ENCODE data around the gene SLC6A5. TPM values are rescaled to one million over a fixed set of nuclear protein-coding genes. Genes with fewer than 3 reads are reported as not detected.
A peak's percentile ranks its signal among the peaks of the same experiment; 100 is the strongest.

The SLC6A5 gene
- total and polyA plus RNA-seq, 2 of the 8 experiments (the other 6 are each of a cell fraction or from before 2014, with no cell fraction given): not detected

DNA sequence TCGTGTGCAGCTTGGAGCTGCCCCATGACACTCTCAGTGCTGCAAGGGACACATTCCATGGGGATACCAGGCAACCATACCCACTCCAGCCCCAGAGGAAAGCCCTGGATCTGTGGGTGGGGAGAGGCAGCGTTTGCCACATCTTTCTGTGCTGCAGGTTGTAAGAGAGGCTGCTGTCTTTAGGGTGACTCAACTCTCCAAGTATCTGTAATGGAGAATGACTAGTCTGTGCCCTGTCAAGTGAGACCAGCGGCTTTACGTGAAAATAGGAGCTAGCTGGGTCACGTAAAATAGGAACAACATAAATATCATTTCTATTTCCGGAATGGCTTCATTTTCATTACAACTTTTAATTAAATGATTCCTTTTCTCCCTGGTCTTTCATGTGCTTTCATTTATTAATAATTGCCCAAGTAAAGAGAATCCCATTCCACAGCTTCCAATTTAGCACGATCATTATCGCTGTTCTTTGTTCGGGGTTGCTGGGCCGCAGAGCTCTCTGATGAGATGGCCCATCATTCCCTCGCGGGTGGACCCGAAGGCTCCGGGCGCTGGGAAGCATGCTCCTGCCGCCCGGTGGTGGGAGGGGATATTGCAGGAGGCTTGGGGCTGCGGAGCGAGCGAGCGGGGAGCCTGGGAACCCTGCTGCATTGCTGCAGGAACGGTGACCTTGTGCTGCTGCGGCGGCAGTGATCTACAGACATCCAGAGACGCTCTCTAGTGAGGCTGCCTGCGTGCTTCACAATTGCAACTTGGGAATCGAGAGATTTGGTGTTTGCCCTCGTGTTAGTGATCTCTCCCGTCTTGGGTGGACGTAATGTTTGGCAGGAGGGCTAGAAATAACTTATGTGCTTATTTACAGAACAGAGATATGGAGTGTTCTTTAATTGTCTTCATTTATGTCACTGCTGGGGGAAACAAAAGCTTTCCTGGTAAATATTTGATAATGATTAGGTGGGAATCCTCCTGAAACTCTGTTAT, 10.6 kb downstream of the SLC6A5 start (continued):
- TF ChIP-seq, protein P1, sequence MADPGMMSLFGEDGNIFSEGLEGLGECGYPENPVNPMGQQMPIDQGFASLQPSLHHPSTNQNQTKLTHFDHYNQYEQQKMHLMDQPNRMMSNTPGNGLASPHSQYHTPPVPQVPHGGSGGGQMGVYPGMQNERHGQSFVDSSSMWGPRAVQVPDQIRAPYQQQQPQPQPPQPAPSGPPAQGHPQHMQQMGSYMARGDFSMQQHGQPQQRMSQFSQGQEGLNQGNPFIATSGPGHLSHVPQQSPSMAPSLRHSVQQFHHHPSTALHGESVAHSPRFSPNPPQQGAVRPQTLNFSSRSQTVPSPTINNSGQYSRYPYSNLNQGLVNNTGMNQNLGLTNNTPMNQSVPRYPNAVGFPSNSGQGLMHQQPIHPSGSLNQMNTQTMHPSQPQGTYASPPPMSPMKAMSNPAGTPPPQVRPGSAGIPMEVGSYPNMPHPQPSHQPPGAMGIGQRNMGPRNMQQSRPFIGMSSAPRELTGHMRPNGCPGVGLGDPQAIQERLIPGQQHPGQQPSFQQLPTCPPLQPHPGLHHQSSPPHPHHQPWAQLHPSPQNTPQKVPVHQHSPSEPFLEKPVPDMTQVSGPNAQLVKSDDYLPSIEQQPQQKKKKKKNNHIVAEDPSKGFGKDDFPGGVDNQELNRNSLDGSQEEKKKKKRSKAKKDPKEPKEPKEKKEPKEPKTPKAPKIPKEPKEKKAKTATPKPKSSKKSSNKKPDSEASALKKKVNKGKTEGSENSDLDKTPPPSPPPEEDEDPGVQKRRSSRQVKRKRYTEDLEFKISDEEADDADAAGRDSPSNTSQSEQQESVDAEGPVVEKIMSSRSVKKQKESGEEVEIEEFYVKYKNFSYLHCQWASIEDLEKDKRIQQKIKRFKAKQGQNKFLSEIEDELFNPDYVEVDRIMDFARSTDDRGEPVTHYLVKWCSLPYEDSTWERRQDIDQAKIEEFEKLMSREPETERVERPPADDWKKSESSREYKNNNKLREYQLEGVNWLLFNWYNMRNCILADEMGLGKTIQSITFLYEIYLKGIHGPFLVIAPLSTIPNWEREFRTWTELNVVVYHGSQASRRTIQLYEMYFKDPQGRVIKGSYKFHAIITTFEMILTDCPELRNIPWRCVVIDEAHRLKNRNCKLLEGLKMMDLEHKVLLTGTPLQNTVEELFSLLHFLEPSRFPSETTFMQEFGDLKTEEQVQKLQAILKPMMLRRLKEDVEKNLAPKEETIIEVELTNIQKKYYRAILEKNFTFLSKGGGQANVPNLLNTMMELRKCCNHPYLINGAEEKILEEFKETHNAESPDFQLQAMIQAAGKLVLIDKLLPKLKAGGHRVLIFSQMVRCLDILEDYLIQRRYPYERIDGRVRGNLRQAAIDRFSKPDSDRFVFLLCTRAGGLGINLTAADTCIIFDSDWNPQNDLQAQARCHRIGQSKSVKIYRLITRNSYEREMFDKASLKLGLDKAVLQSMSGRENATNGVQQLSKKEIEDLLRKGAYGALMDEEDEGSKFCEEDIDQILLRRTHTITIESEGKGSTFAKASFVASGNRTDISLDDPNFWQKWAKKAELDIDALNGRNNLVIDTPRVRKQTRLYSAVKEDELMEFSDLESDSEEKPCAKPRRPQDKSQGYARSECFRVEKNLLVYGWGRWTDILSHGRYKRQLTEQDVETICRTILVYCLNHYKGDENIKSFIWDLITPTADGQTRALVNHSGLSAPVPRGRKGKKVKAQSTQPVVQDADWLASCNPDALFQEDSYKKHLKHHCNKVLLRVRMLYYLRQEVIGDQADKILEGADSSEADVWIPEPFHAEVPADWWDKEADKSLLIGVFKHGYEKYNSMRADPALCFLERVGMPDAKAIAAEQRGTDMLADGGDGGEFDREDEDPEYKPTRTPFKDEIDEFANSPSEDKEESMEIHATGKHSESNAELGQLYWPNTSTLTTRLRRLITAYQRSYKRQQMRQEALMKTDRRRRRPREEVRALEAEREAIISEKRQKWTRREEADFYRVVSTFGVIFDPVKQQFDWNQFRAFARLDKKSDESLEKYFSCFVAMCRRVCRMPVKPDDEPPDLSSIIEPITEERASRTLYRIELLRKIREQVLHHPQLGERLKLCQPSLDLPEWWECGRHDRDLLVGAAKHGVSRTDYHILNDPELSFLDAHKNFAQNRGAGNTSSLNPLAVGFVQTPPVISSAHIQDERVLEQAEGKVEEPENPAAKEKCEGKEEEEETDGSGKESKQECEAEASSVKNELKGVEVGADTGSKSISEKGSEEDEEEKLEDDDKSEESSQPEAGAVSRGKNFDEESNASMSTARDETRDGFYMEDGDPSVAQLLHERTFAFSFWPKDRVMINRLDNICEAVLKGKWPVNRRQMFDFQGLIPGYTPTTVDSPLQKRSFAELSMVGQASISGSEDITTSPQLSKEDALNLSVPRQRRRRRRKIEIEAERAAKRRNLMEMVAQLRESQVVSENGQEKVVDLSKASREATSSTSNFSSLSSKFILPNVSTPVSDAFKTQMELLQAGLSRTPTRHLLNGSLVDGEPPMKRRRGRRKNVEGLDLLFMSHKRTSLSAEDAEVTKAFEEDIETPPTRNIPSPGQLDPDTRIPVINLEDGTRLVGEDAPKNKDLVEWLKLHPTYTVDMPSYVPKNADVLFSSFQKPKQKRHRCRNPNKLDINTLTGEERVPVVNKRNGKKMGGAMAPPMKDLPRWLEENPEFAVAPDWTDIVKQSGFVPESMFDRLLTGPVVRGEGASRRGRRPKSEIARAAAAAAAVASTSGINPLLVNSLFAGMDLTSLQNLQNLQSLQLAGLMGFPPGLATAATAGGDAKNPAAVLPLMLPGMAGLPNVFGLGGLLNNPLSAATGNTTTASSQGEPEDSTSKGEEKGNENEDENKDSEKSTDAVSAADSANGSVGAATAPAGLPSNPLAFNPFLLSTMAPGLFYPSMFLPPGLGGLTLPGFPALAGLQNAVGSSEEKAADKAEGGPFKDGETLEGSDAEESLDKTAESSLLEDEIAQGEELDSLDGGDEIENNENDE (IDR thresholded peaks at IDR 0.05; ENCODE audit: insufficient replicate concordance, low read length): no peak
- TF ChIP-seq, protein P2, sequence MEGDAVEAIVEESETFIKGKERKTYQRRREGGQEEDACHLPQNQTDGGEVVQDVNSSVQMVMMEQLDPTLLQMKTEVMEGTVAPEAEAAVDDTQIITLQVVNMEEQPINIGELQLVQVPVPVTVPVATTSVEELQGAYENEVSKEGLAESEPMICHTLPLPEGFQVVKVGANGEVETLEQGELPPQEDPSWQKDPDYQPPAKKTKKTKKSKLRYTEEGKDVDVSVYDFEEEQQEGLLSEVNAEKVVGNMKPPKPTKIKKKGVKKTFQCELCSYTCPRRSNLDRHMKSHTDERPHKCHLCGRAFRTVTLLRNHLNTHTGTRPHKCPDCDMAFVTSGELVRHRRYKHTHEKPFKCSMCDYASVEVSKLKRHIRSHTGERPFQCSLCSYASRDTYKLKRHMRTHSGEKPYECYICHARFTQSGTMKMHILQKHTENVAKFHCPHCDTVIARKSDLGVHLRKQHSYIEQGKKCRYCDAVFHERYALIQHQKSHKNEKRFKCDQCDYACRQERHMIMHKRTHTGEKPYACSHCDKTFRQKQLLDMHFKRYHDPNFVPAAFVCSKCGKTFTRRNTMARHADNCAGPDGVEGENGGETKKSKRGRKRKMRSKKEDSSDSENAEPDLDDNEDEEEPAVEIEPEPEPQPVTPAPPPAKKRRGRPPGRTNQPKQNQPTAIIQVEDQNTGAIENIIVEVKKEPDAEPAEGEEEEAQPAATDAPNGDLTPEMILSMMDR (IDR thresholded peaks at IDR 0.05; ENCODE audit: control extremely low read depth in 1 of 3, insufficient read depth in 1 of 3, low read depth in 1 of 3, low read length in 3 of 3): peak; percentile 89 to 97 (median 95)
- no peak for TF ChIP-seq TAF1 (IDR thresholded peaks at IDR 0.05; ENCODE audit: low read depth, low read length)
- TF ChIP-seq SAP30 (IDR thresholded peaks at IDR 0.05; ENCODE audit: insufficient read depth, insufficient replicate concordance, low read length): no peak
- no peak for TF ChIP-seq CBX8 (IDR thresholded peaks at IDR 0.05; ENCODE audit: borderline replicate concordance, low read depth, low read length)
- no peak for TF ChIP-seq BACH1 (IDR thresholded peaks at IDR 0.05; ENCODE audit: low read length)
